Measurements from ENCODE around the gene CPXM2. TPM values are rescaled to one million over a fixed set of nuclear protein-coding genes. Genes with fewer than 3 reads are reported as not detected.

Gene CPXM2
- total and polyA plus RNA-seq, 2 donors (not counting 1 experiment from before 2014, with no cell fraction given): 3.1 to 48.1 TPM

- no peak for DNase-seq (ENCODE audit: low read depth in 2 of 2)
- H3K9ac ChIP-seq (ENCODE audit: insufficient read depth, low read length): no peak overlapping the region
- no peaks in the 10 kb centered on the region for H3K36me3 ChIP-seq (ENCODE audit: control insufficient read depth, insufficient read depth, low read length)
- no peak overlapping the region for H3K4me2 ChIP-seq (ENCODE audit: extremely low read depth, insufficient read depth, low read length)
- H3K27ac ChIP-seq (ENCODE audit: insufficient read depth, low read length): no peak overlapping the region
- H2AFZ ChIP-seq (ENCODE audit: low read length): no peak overlapping the region
- H3K4me3 ChIP-seq (replicated peaks in 1 of 4; ENCODE audit: control extremely low read depth in 1 of 4, insufficient read depth in 1 of 4, low read depth in 3 of 4, low read length in 4 of 4): no peak overlapping the region
- H3K9me3 ChIP-seq (ENCODE audit: control insufficient read depth, insufficient read depth, low read depth, low read length): no peaks in the 10 kb centered on the region
- H3K79me2 ChIP-seq (ENCODE audit: control insufficient read depth, insufficient read depth, low read length): no peaks in the 10 kb centered on the region
- no peaks in the 10 kb centered on the region for H4K20me1 ChIP-seq (ENCODE audit: control insufficient read depth, extremely low read depth, insufficient read depth, low read length)
- TF ChIP-seq CTCF (conservative IDR thresholded peaks at IDR 0.05 in 1 of 2, IDR thresholded peaks at IDR 0.05 in 1 of 2; ENCODE audit: low read depth in 1 of 2, low read length in 2 of 2) (no peak), EZH2 (IDR thresholded peaks at IDR 0.05; ENCODE audit: low read length, missing control alignments) (no peak)
- no peaks in the 10 kb centered on the region for H3K27me3 ChIP-seq (ENCODE audit: control insufficient read depth, insufficient read depth, low read length)
- H3K4me1 ChIP-seq (ENCODE audit: control insufficient read depth, extremely low read depth, insufficient read depth, low read length): no peaks in the 10 kb centered on the region
Observed at GRCh38 chr10:123852411-123852951, 39.1 kb downstream of the CPXM2 start.

- Histone ChIP-seq H3K79me2 (ENCODE audit: control insufficient read depth, insufficient read depth, low read length) (no peaks in the 10 kb centered on the region), H3K4me1 (ENCODE audit: control insufficient read depth, extremely low read depth, insufficient read depth, low read length) (no peaks in the 10 kb centered on the region), H3K27me3 (ENCODE audit: control insufficient read depth, insufficient read depth, low read length) (no peaks in the 10 kb centered on the region), H3K36me3 (ENCODE audit: control insufficient read depth, insufficient read depth, low read length) (no peaks in the 10 kb centered on the region), H3K27ac (ENCODE audit: insufficient read depth, low read length) (no peak overlapping the region), H2AFZ (ENCODE audit: low read length) (no peak overlapping the region), H3K9ac (ENCODE audit: insufficient read depth, low read length) (no peak overlapping the region), H3K4me2 (ENCODE audit: extremely low read depth, insufficient read depth, low read length) (no peak overlapping the region), H3K9me3 (ENCODE audit: control insufficient read depth, insufficient read depth, low read depth, low read length) (no peaks in the 10 kb centered on the region), H4K20me1 (ENCODE audit: control insufficient read depth, extremely low read depth, insufficient read depth, low read length) (no peaks in the 10 kb centered on the region), H3K4me3 (replicated peaks in 1 of 4; ENCODE audit: control extremely low read depth in 1 of 4, insufficient read depth in 1 of 4, low read depth in 3 of 4, low read length in 4 of 4) (no peak overlapping the region)
- DNase-seq (ENCODE audit: low read depth in 2 of 2): no peak
- TF ChIP-seq CTCF (conservative IDR thresholded peaks at IDR 0.05 in 1 of 2, IDR thresholded peaks at IDR 0.05 in 1 of 2; ENCODE audit: low read depth in 1 of 2, low read length in 2 of 2) (no peak), EZH2 (IDR thresholded peaks at IDR 0.05; ENCODE audit: low read length, missing control alignments) (no peak)
Observed at GRCh38 chr10:123848564-123849457, 42.8 kb downstream of the CPXM2 start.

- Histone ChIP-seq H3K27ac (ENCODE audit: insufficient read depth, low read length) (no peak overlapping the region), H3K9ac (ENCODE audit: insufficient read depth, low read length) (no peak overlapping the region), H3K9me3 (ENCODE audit: control insufficient read depth, insufficient read depth, low read depth, low read length) (no peaks in the 10 kb centered on the region), H3K36me3 (ENCODE audit: control insufficient read depth, insufficient read depth, low read length) (no peaks in the 10 kb centered on the region), H2AFZ (ENCODE audit: low read length) (no peak overlapping the region), H3K4me1 (ENCODE audit: control insufficient read depth, extremely low read depth, insufficient read depth, low read length) (no peaks in the 10 kb centered on the region), H3K79me2 (ENCODE audit: control insufficient read depth, insufficient read depth, low read length) (no peaks in the 10 kb centered on the region), H4K20me1 (ENCODE audit: control insufficient read depth, extremely low read depth, insufficient read depth, low read length) (no peaks in the 10 kb centered on the region), H3K27me3 (ENCODE audit: control insufficient read depth, insufficient read depth, low read length) (no peaks in the 10 kb centered on the region), H3K4me3 (replicated peaks in 1 of 4; ENCODE audit: control extremely low read depth in 1 of 4, insufficient read depth in 1 of 4, low read depth in 3 of 4, low read length in 4 of 4) (no peak overlapping the region), H3K4me2 (ENCODE audit: extremely low read depth, insufficient read depth, low read length) (no peak overlapping the region)
- TF ChIP-seq EZH2 (IDR thresholded peaks at IDR 0.05; ENCODE audit: low read length, missing control alignments) (no peak), CTCF (conservative IDR thresholded peaks at IDR 0.05 in 1 of 2, IDR thresholded peaks at IDR 0.05 in 1 of 2; ENCODE audit: low read depth in 1 of 2, low read length in 2 of 2) (no peak)
- no peak for DNase-seq (ENCODE audit: low read depth in 2 of 2)
Observed at GRCh38 chr10:123847686-123848432, 43.7 kb downstream of the CPXM2 start.
